ENCODE measurements around the gene NAT14.
"Not testable (repeated sequence)": the region's sequence is repeated elsewhere in the genome, so short reads cannot be mapped to it uniquely, and the experiment has no call there.

The NAT14 gene

DNA sequence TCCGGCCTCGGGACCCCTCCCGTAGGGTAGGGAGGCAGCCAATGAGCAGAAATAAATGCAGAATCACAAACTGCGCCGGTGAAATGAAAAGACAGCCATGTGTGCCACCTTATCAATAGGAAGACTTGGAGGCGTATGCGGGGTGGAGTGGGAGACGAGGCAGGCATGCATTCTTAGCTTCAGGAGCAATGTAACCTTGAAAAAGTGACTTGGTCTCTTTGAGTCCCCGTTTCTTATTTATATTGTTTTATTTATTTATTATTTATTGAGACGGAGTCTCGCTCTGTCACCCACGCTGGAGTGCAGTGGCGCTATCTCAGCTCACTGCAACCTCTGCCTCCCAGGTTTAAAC, 19.2 kb downstream of the NAT14 start:
- DNase-seq, result no peak

DNA sequence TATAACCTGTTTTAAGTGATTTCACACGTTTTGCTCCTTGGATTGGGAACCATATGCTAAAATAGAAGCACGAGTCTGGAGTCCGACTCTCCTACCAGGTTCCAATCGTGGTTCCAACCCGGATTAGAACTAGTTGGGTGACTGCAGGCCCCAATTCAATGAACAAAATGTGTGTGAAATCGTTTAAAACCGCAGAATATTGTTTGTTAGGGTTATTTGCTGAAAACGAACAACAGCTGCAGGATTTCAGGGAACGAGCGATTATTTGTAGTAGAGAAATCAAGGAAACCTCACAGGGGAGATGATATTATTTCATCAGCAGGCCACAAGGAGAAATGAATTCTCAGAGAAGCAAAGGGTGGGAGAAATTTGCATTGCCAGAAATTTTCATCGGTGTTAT, 20.0 kb downstream of the NAT14 start:
- DNase-seq, result no peak

GRCh38 chr19:55508120-55508519, 23.1 kb downstream of the NAT14 start:
- DNase-seq, result no peak

DNA sequence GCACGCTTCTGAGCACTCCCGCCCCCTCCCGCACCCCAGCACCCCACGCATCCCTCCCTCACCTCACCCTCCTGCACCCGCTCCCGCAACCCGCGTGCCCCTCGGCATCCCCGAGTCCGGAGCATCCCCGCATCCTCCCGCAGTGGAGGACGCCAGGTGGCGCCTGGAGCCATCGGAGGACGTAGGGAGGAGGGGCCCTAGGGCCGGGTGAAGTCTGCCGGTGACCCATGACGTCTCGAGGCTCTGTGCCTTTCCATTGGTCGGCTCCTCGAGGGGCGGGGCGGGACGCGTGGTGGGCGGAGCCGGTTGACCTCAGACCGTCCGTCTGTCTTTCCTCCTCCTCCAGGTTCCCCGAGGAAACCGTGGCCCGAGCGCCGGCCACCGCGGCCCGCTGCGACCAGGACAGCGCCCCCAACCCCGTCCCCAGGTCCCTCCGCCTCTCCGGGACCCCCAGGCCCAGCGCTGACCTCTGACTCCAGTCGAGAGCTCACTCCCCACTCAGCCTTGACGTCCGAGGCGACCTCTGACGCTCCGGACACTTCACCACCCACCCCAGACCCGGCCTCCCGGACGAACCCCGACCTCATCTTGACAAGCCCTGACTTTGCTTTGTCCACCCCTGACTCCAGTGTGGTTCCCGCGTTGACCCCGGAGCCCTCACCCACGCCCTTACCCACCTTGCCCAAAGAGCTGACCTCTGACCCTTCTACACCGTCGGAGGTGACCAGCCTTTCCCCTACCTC, 32.1 kb downstream of the NAT14 start:
- peak; percentile 97 for DNase-seq

DNA sequence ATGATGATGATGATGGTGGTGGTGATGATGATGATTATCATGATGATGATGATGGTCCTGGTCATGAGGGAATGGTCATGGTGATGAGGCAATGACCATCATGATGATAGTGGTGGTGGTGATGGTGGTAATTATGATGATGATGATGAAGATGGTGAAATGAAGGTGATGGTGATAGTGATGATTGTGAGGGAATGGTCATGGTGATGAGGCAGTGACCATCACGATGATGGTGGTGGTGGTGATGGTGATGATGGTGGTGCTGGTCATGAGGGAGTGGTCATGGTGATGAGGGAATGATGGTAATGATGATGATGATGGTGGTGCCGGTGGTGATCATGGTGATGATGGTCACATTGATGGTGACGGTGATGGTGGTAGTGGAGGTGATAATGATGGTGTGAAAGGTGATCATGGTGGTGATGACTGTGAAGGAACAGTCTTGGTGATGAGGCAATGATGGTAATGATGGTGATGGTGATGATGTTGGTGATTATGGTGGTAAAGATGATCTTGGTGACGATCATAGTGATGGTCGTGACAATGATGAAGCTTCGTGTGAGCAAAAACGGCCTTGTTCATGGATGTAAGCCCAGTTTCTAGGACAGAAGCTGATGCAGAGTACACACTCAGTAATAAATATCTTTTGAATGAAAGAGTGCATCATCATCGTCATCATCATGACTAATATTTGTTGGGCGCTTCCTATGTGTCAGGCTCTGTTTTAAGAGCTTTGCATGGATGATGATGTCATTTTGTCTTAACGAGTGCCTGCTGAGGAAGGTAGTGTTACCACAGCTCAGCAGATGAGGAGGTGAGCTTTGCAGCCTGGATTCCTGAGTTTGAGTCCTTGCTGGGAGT, 34.7 kb downstream of the NAT14 start:
- peak; percentile 89 for DNase-seq

DNA sequence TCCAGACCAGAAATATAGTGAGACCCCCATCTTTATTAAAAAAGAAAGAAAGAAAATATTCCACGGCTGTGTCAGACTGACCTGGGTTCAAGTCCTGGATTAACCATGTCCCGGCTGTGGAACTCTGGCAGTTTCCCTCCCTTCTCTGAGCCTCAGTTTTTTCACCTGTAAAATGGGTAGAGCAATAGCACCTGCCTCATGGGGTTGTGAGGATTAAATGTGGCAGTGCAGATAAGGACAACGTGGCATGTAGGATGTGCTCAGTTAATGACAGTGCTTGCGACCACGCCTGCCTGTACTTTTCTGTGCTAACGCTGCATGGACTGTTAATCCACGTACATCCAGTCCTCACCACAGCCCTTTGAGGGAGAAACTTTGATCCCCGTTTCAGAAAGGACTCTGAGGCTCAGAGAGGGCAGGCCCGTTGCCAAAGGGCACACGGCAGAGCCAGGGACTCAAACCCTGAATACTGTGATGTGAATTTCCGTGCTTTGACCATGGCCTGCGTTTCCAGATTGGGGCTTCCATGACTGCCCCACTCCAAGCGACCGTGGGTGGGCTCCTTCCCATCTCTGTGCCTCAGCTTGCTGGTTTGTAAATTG, 35.8 kb downstream of the NAT14 start:
- no peak for DNase-seq

- peak; percentile 43 for DNase-seq
Measured at GRCh38 chr19:55525289-55526101, 40.5 kb downstream of the NAT14 start.

DNA sequence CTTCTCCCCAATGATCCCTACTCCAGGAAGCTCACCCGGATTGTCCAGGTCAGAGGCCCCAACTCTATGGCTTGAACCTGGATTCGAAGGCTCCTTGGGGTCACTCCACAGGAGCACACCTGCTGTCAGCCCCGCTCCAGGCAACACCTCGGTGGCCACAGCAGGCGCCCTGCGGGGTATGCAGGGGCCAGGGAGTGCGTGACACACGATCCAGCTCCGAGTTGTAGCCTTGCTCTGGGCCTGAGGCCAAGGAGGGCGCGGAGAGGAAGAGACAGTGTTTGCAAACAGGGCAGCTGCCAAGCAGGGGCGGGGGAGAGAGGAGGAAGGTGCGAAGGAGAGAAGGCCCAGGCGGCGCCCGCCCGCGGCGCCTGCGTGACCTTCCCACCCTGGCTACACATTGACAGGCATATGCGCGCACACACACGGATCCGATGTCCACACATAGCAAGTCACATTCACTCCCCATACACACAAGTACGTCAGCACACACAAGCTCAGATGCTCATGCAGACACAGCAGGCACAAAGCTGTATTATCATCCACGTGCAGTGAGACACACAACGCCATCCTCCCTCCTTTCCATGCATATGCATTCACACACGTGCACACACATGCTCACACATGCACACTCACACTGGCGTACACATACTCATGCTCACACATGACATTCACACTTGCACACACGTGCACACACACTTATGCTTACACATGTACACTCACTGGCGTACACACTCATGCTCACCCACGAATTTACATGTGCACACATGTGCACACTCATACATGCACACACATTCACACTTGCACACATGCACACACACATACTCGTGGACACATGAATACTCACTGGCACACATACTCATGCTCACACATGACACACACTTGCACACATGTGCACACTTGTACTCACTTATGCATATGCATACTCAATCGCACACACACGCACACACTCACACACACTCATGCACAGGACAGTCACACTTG, 41.5 kb downstream of the NAT14 start:
- DNase-seq, result peak; percentile 96

DNA sequence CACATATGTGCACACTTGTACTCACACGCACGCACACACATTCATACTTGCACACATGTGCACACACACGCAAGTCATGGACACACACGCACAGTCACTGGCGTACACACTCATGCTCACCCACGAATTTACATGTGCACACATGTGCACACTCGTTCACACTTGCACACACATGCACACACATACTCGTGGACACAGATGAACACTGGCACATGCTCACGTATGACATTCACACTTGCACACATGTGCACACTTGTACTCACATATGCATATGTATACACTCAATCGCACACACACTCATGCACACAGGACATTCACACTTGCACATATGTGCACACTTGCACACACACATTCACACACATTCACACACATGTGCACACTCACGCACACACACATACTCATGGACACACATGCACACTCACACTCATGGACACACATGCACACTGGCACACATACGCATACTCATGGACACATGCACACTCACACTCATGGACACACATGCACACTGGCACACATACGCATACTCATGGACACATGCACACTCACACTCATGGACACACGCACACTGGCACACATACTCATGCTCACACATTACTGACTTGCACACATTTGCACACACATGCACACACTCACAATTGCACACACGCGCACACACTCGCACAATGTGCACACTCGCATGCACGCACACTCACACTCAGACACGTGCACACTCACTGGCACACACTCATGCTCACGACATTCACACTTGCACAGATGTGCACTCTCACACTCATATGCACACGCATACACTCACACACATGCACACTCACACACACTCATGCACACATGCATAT, 42.4 kb downstream of the NAT14 start:
- no peak for DNase-seq

- DNase-seq, result peak; percentile 95
Measured at GRCh38 chr19:55528030-55528803, 43.2 kb downstream of the NAT14 start.

DNA sequence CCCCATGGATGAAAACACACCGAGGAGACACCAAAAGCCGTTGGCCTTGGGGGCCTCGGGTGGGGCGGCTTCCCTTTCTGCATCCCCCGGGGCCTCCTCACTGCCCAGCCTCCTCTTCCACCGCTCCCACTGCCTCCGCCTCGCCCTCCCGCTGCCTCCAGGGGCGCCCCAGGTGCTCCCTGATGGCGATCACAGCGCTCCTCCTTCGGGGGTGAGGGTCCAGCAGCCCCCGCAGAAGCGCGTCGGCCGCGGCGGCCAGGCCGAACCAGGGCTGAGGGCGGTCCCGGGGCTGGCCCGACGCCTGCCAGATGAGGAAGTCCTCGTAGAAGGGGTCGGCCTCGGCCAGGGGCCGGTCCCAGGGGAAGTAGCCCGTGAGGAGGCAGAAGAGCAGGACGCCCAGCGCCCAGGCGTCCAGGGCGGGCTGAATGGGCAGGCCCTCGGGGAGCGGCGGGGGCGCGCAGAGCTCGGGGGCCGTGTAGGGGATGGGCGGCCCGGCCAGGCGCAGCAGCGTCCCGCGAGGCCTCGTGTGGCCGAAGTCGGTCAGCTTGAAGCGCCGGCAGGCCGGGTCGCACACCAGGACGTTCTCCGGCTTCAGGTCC, 44.7 kb downstream of the NAT14 start:
- no peak for DNase-seq

GRCh38 chr19:55530996-55531395, 46.0 kb downstream of the NAT14 start:
- no peak for DNase-seq

DNA sequence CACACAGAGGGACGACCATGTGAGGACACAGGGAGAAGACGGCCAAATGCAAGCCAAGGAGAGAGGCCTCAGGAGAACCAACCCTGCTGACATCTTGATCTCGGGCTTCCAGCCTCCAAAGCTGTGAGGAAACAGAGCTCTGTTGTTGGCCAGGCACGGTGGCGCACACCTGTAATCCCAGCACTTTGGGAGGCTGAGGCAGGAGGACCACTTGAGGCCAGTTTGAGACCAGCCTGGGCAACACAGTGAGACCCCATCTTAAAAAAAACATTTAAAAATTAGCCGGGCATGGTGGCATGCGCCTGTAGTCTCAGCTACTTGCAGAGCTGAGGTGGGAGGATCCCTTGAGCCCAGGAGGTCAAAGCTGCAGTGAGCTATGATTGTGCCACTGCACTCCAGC, 49.3 kb downstream of the NAT14 start:
- not testable (repeated sequence) for DNase-seq

DNA sequence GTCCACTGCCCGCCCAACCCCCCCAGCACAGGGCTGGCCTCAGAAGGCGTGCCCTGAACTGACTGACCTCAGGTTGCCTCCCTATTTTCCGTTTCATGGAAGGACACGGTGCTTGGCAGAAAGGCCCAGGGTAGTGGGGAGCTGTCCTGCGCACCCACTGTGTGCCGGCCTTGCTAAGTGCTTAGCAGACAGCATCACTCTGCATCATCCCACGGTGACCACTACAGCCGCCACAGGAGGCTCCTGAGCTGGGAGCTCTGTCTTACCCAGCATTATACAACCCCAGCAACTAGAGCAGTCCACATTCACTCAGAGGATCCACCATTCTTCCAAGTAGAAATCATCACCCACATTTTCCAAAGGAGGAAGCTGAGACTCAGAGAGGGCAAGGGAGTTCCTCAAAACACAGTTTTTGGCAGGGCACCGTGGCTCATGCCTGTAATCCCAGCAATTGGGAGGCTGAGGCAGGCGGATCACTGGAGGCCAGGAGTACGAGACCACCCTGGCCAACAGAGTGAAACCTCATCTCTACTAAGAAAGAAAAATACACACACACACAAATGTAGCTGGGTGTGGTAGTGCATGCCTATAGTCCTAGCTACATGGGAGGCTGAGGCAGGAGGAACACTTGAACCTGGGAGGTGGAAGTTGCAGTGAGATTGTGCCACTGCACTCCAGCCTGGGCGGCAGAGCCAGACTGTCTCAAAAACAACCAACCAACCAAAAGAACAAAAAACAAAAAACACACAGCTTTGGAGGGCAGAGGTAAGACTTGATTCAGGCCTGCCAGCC, 50.4 kb downstream of the NAT14 start:
- no peak for DNase-seq

DNA sequence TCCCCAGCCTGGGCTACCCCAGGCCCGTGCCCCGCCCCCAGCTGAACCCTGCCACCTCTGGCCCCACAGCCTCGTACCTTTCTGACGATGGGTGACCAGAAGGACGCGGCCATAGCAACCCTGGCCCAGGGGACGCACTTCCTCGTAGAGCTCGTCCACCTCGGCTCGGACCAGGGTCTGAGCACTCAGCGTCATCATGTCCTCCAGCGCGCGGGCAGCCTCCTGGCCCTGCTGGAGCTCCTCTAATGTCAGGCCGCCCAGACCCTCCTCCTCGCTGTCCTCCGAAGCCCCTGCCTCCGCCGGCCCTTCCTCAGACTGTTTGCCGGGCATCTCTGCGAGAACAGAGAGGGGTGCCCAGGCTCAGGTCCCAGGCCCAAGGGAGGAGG, 51.0 kb downstream of the NAT14 start:
- no peak for DNase-seq

- no peak for DNase-seq
Measured at GRCh38 chr19:55536366-55536765, 51.4 kb downstream of the NAT14 start.
